ENCODE measurements around the gene PIP5K1B. TPM values are rescaled to one million over a fixed set of nuclear protein-coding genes. Genes with fewer than 3 reads are reported as not detected.
A peak's percentile ranks its signal among the peaks of the same experiment; 100 is the strongest.

The PIP5K1B gene
- total RNA-seq, 2 donors from 2014 or later = 18.4 to 44.8 TPM

DNA sequence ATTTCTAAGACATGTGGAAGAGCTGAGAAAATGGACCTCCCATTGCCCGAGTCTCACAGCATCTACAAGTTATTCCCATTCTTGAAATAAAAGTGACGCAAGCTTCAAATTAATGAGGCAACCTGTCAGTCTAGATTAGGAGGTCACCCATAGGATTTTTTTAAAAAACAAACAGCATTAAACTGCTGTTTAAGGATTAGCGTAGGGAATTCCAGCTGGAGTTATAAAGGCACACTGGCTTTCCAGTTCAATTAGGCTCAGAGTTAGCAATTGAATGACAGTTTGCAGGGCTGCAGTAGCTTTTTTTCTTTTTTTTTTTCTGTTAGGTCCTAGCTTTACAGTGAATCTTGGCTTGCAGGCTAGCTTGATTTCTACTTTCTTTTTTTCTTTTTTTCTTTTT, 292.6 kb downstream of the PIP5K1B start:
- Histone ChIP-seq H3K27me3 (no peaks in the 10 kb centered on the region), H3K36me3 (no peaks in the 10 kb centered on the region), H3K9me3 (no peaks in the 10 kb centered on the region), H3K4me1 (peaks cover 0 to 34% of the 10 kb centered on the region in 2 donors), H3K4me3 (no peak overlapping the region), H3K27ac (peak overlapping the region in 1 of 2 donors; percentile 45)
- no peak for TF ChIP-seq CTCF (IDR thresholded peaks at IDR 0.05)
- DNase-seq (ENCODE audit: low spot score) = no peak

GRCh38 chr9:68998385-68998784, 293.3 kb downstream of the PIP5K1B start:
- no peak overlapping the region for H3K4me3 ChIP-seq
- DNase-seq (ENCODE audit: low spot score) = no peak
- peak overlapping the region; percentile 52 to 57 for H3K27ac ChIP-seq
- TF ChIP-seq CTCF (IDR thresholded peaks at IDR 0.05) = no peak
- no peaks in the 10 kb centered on the region for H3K27me3 ChIP-seq
- H3K36me3 ChIP-seq = no peaks in the 10 kb centered on the region
- H3K4me1 ChIP-seq = peaks cover 0 to 34% of the 10 kb centered on the region in 2 donors
- H3K9me3 ChIP-seq = no peaks in the 10 kb centered on the region

DNA sequence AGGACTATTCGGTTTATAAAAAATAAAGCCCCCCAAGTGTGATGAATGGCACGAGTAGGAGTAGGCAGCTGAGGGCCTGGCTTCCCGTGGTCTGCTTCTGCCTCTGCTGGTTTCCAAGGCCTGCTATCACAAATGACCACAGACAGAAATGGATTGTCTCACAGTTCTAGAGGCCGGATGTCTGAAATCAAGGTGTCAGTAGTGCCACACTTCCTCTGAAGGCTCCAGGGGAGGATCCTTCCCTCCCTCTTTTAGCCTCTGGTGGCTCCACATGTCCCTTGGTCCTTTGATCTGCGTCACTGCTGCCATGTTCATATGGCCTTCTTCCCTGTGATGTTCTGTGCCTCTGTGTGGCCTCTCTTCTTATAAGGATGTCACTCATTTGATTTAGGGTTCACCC, 293.8 kb downstream of the PIP5K1B start:
- Histone ChIP-seq H3K4me3 (no peak overlapping the region), H3K9me3 (no peaks in the 10 kb centered on the region), H3K27ac (peak overlapping the region; percentile 52 to 57), H3K27me3 (no peaks in the 10 kb centered on the region), H3K36me3 (no peaks in the 10 kb centered on the region), H3K4me1 (peaks cover 0 to 34% of the 10 kb centered on the region in 2 donors)
- no peak for DNase-seq (ENCODE audit: low spot score)
- TF ChIP-seq CTCF (IDR thresholded peaks at IDR 0.05) = no peak

GRCh38 chr9:68999393-69000105, 294.5 kb downstream of the PIP5K1B start:
- DNase-seq (ENCODE audit: low spot score) = peak; percentile 70
- peak; percentile 48 to 83 for TF ChIP-seq CTCF (IDR thresholded peaks at IDR 0.05)
- no peaks in the 10 kb centered on the region for H3K9me3 ChIP-seq
- H3K27ac ChIP-seq = peak overlapping the region; percentile 52 to 57
- H3K36me3 ChIP-seq = no peaks in the 10 kb centered on the region
- H3K4me3 ChIP-seq = no peak overlapping the region
- peaks cover 0 to 34% of the 10 kb centered on the region in 2 donors for H3K4me1 ChIP-seq
- no peaks in the 10 kb centered on the region for H3K27me3 ChIP-seq

DNA sequence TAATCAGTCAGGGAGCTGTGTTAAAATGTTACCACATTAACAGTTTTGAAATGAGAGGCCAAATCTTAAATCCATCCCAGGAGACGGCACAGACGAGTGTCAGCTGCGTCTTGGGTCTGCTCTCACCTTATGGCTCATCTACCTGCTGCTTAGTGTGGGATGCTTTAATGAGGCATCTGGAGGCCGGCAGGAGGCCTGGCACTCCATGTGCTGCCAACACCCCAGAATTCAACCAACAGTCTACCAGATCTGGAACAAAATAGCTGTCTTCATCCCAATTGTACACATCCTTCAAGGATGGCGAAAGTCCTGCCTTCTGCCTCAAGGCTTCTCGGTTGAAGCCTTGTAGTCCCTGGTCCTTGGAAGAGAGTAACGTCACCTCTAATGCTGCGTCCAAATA, 296.9 kb downstream of the PIP5K1B start:
- no peak overlapping the region for H3K4me3 ChIP-seq
- no peak for DNase-seq (ENCODE audit: low spot score)
- H3K4me1 ChIP-seq = peaks cover 0 to 23% of the 10 kb centered on the region in 2 donors
- H3K9me3 ChIP-seq = no peaks in the 10 kb centered on the region
- H3K36me3 ChIP-seq = no peaks in the 10 kb centered on the region
- no peak overlapping the region for H3K27ac ChIP-seq
- no peaks in the 10 kb centered on the region for H3K27me3 ChIP-seq
- no peak for TF ChIP-seq CTCF (IDR thresholded peaks at IDR 0.05)

DNA sequence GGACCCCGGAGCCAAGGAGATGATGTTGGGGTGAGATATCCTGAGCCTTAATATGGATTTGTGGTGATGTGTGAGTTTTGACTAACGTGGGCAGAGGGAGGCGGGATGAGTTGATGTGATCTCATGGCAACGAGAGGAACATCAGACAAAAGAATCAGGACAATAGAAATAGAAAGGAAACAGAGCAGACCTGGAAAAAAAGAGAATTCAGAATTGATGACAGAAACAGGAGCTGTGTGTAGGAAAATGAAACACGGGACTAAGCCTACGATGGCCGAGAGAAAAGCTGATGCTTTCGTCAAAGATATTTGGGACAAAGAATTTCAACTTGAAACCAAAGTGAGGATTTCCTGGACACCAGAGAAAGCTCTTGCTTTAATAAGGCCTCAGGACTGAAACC, 298.0 kb downstream of the PIP5K1B start:
- Histone ChIP-seq H3K4me3 (no peak overlapping the region), H3K27ac (no peak overlapping the region), H3K36me3 (no peaks in the 10 kb centered on the region), H3K4me1 (peaks cover 0 to 14% of the 10 kb centered on the region in 2 donors), H3K27me3 (no peaks in the 10 kb centered on the region), H3K9me3 (no peaks in the 10 kb centered on the region)
- no peak for DNase-seq (ENCODE audit: low spot score)
- no peak for TF ChIP-seq CTCF (IDR thresholded peaks at IDR 0.05)
